ENCODE measurements around the gene CCDC183. TPM values are rescaled to one million over a fixed set of nuclear protein-coding genes. Genes with fewer than 3 reads are reported as not detected.

Gene CCDC183
- total and polyA plus RNA-seq, 10 of the 15 experiments (the other 5 are each of a cell fraction or from before 2014, with no cell fraction given) = 0.04 to 1.2 (median 0.55) TPM; not detected in 5

- TF ChIP-seq USF1 (IDR thresholded peaks at IDR 0.05; ENCODE audit: borderline replicate concordance, extremely low read length, insufficient read depth, low read depth, low read length) = no peak
- no peak for TF ChIP-seq HSF1 (IDR thresholded peaks at IDR 0.05; ENCODE audit: low read depth, low read length)
- TF ChIP-seq NFIC (IDR thresholded peaks at IDR 0.05; ENCODE audit: low read depth, low read length) = no peak
- TF ChIP-seq YY1 (IDR thresholded peaks at IDR 0.05; ENCODE audit: low read depth, low read length) = no peak
- no peak for TF ChIP-seq RELB (IDR thresholded peaks at IDR 0.05; ENCODE audit: low read depth)
- no peak for TF ChIP-seq STAT3 (IDR thresholded peaks at IDR 0.05; ENCODE audit: low read depth, low read length)
- TF ChIP-seq MEF2B (IDR thresholded peaks at IDR 0.05; ENCODE audit: partially characterized antibody, poor library complexity, severe bottlenecking) = no peak
- TF ChIP-seq ZNF687 (IDR thresholded peaks at IDR 0.05) = 0 out of 2 replicates have a peak, but pooled peaks have one; percentile 42
- TF ChIP-seq FOXM1 (IDR thresholded peaks at IDR 0.05; ENCODE audit: low read depth, low read length) = no peak
- TF ChIP-seq E4F1 (IDR thresholded peaks at IDR 0.05; ENCODE audit: borderline replicate concordance, partially characterized antibody) = no peak
- no peak; the same call in 1 of the 2 replicates for TF ChIP-seq POLR2AphosphoS5 (IDR thresholded peaks at IDR 0.05; ENCODE audit: low read length)
- no peak for TF ChIP-seq JUND (IDR thresholded peaks at IDR 0.05; ENCODE audit: low read depth, low read length)
- TF ChIP-seq KLF5 (IDR thresholded peaks at IDR 0.05; ENCODE audit: partially characterized antibody) = no peak
- no peak for TF ChIP-seq E2F8 (IDR thresholded peaks at IDR 0.05; ENCODE audit: low read depth, partially characterized antibody)
These were observed 51.8 kb downstream of the CCDC183 start (continued) for GRCh38 chr9:136847826-136848392.
